HEK293 (cell line): ENCODE measurements around the gene MRPS9.

Experiments
- CTCF ChIA-PET: fragments of 350-600 bp; formaldehyde crosslinking; extraction: SDS; loops from one replicate; lab custom pipeline; 2021; ENCODE audit warnings: antibody characterized with exemption; lab: Yijun Ruan, JAX
- POLR2A ChIA-PET: fragments of 300-600 bp; formaldehyde crosslinking; extraction: SDS; loops from one replicate; lab custom pipeline; 2020; ENCODE audit warnings: antibody characterized with exemption, inconsistent platforms; lab: Yijun Ruan, JAX
- H3K27ac ChIP-seq: fragments of 200-500 bp; sonication (Bioruptor generic); 2 replicates; pipeline ENCODE4 v1.5.1; 2014; ENCODE audit warnings: low read depth, low read length, control low read depth, inconsistent platforms; ENCODE audit errors: extremely low read depth
- H3K36me3 ChIP-seq, 2 experiments: fragments of 200-500 bp in 1 of 2; sonication (Bioruptor generic) in 1 of 2; 1 replicate in 1 of 2; 2 replicates in 1 of 2; pipeline ENCODE4 v1.5.1; 2014 to 2017; ENCODE audit warnings: inconsistent platforms in 2 of 2, low read length in 2 of 2; ENCODE audit not compliant: control insufficient read depth in 2 of 2, insufficient read depth in 1 of 2
- H3K4me1 ChIP-seq: fragments of 200-500 bp; sonication (Bioruptor generic); 2 replicates; pipeline ENCODE4 v1.5.1; 2014; ENCODE audit warnings: mild to moderate bottlenecking, low read length, inconsistent platforms; ENCODE audit not compliant: control insufficient read depth, insufficient read depth
- H3K4me3 ChIP-seq: 2 replicates; pipeline ENCODE4 v1.5.1; 2011; ENCODE audit warnings: low read depth, mild to moderate bottlenecking, control low read depth, low read length, moderate library complexity
- H3K9me3 ChIP-seq: fragments of 200-500 bp; sonication (Bioruptor generic); 2 replicates; pipeline ENCODE4 v1.5.1; 2014; ENCODE audit warnings: low read depth, low read length, inconsistent platforms; ENCODE audit not compliant: control insufficient read depth, insufficient read depth
- HOXD13 ChIP-seq: sonication (generic); formaldehyde crosslinking; IDR thresholded peaks from 2 replicates; pipeline ENCODE4 v1.8.0; 2022; ENCODE audit warnings: missing genetic modification reagents, borderline replicate concordance
- MZF1 ChIP-seq: fragments of 450-650 bp; formaldehyde crosslinking; IDR thresholded peaks from 2 replicates; pipeline ENCODE4 v1.5.1; 2017; ENCODE audit warnings: missing biosample characterization, missing genetic modification characterization, borderline replicate concordance
- SP2 ChIP-seq: fragments of 450-650 bp; formaldehyde crosslinking; IDR thresholded peaks from 2 replicates; pipeline ENCODE4 v1.5.1; 2016; ENCODE audit warnings: missing biosample characterization, missing genetic modification characterization
- TRIM28 ChIP-seq: IDR thresholded peaks from 2 replicates; pipeline ENCODE4 v1.6.1; 2011; ENCODE audit warnings: low read length, control low read depth, borderline replicate concordance
- ZIC2 ChIP-seq: fragments of 450-650 bp; formaldehyde crosslinking; IDR thresholded peaks from 2 replicates; pipeline ENCODE4 v1.5.1; 2016; ENCODE audit warnings: missing biosample characterization, missing genetic modification characterization
- ZNF112 ChIP-seq: fragments of 450-650 bp; formaldehyde crosslinking; IDR thresholded peaks from 2 replicates; pipeline ENCODE4 v1.5.0; 2017; ENCODE audit warnings: missing biosample characterization, missing genetic modification characterization
- ZNF146 ChIP-seq: fragments of 450-650 bp; formaldehyde crosslinking; IDR thresholded peaks from 2 replicates; pipeline ENCODE4 v1.5.1; 2016; ENCODE audit warnings: missing biosample characterization, missing genetic modification characterization
- ZNF366 ChIP-seq: fragments of 450-650 bp; formaldehyde crosslinking; conservative IDR thresholded peaks from 2 replicates; pipeline ENCODE4 v1.5.1; 2016; ENCODE audit warnings: missing biosample characterization, missing genetic modification characterization
- ZNF37A ChIP-seq: fragments of 450-650 bp; IDR thresholded peaks from 2 replicates; pipeline ENCODE4 v1.5.1; 2018; ENCODE audit warnings: missing biosample characterization, missing genetic modification characterization
- ZNF561 ChIP-seq: fragments of 450-650 bp; IDR thresholded peaks from 2 replicates; pipeline ENCODE4 v1.5.1; 2018; ENCODE audit warnings: missing biosample characterization, missing genetic modification characterization, borderline replicate concordance
- ZNF624 ChIP-seq: fragments of 450-650 bp; formaldehyde crosslinking; IDR thresholded peaks from 2 replicates; pipeline ENCODE4 v1.5.1; 2017; ENCODE audit warnings: missing biosample characterization, missing genetic modification characterization
- ZNF701 ChIP-seq: fragments of 450-650 bp; formaldehyde crosslinking; IDR thresholded peaks from 2 replicates; pipeline ENCODE4 v1.5.1; 2016; ENCODE audit warnings: missing biosample characterization, missing genetic modification characterization
- ZNF776 ChIP-seq: fragments of 450-650 bp; formaldehyde crosslinking; IDR thresholded peaks from 2 replicates; pipeline ENCODE4 v1.5.0; 2017; ENCODE audit warnings: missing biosample characterization, missing genetic modification characterization, borderline replicate concordance
- ZSCAN16 ChIP-seq: fragments of 450-650 bp; formaldehyde crosslinking; IDR thresholded peaks from 2 replicates; pipeline ENCODE4 v1.5.1; 2016; ENCODE audit warnings: missing biosample characterization, missing genetic modification characterization
- TF ChIP-seq, protein P1 (sequence below): fragments of 450-650 bp; formaldehyde crosslinking; IDR thresholded peaks from 2 replicates; pipeline ENCODE4 v1.5.1; 2016; ENCODE audit warnings: missing biosample characterization, missing genetic modification characterization
- TF ChIP-seq, protein P2 (sequence below): fragments of 450-650 bp; formaldehyde crosslinking; IDR thresholded peaks from 2 replicates; pipeline ENCODE4 v1.5.1; 2017; ENCODE audit warnings: missing biosample characterization, missing genetic modification characterization
- TF ChIP-seq, protein P3 (sequence below): fragments of 450-650 bp; formaldehyde crosslinking; IDR thresholded peaks from 2 replicates; pipeline ENCODE4 v1.5.1; 2017; ENCODE audit warnings: missing biosample characterization, missing genetic modification characterization
- TF ChIP-seq, protein P4 (sequence below): fragments of 450-650 bp; formaldehyde crosslinking; IDR thresholded peaks from 2 replicates; pipeline ENCODE4 v1.5.1; 2016; ENCODE audit warnings: missing biosample characterization, missing genetic modification characterization
- TF ChIP-seq, protein P5 (sequence below): IDR thresholded peaks from 2 replicates; pipeline ENCODE4 v1.6.1; 2011; ENCODE audit warnings: mild to moderate bottlenecking, low read depth, low read length, borderline replicate concordance

The MRPS9 gene

DNA sequence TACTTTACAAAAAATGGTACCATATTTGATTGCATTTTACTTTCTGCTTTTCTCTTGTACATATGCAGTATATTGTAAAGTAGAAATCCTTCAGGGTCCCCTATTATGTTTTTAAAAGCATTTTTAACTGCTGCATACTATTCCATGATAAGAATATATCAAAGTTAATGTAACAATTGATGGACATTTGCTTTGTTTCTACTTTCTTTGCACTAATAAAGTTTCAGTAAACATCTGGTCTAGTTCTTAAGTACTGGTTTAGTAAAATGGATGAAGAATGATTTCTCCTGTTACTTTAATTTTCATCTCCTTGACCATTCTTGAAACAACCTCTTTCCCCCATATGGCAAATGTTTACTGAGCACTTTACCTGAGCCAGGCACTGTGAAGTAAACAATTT lies 1.7 kb downstream of the MRPS9 start:
- Histone ChIP-seq H3K4me3 (no peak overlapping the region), H3K27ac (no peak overlapping the region), H3K36me3 (no peaks in the 10 kb centered on the region; a peak in 1 of 3 replicates), H3K4me1 (peaks cover 9% of the 10 kb centered on the region; the same call in 1 of the 2 replicates), H3K9me3 (no peaks in the 10 kb centered on the region)
- POLR2A ChIA-PET, result no interaction called here
- CTCF ChIA-PET, result interaction anchor here (0.6 kb wide), 1 partner anchor 1123 kb away, joined by 3 read pairs; no protein-coding TSS in a partner anchor
- peak; percentile 56; the same call in 1 of the 2 replicates for TF ChIP-seq ZNF146 (tag by site-specific recombination)
- no peak for TF ChIP-seq ZSCAN16 (tag by site-specific recombination)
- no peak for TF ChIP-seq MZF1 (tag by site-specific recombination)
- TF ChIP-seq HOXD13 (CRISPR knock-in tag), result no peak

DNA sequence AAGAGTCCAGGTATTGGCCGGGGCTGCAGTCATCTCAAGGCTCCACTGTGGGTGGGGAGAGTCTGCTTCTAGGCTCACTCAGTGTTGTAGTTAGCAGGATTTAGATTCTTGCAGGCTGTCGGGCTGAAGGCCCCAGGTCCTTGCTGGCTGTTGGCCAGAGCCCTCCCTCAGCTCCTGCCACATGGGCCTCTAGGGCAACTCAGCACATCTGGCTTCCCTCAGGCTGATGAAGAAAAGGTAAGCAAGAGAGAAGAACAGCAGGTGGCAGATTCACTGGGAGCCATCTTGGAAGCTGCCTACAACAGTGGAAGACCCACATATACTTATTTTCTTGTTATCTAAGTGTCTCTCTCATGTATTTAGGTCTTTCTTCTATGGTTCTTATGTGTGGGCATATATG lies 4.3 kb downstream of the MRPS9 start:
- Histone ChIP-seq H3K27ac (peak overlapping the region; percentile 9; the same call in 1 of the 2 replicates), H3K4me1 (peaks cover 9% of the 10 kb centered on the region), H3K36me3 (peaks cover 0 to 5% of the 10 kb centered on the region in 2 experiments; a peak in 2 of 3 replicates), H3K4me3 (no peak overlapping the region), H3K9me3 (no peaks in the 10 kb centered on the region)
- ChIA-PET POLR2A (no interaction called here), CTCF (interaction anchor here (0.6 to 1.0 kb wide), 3 partner anchors 66 to 194 kb away, joined by 3 to 5 read pairs (median 5); no protein-coding TSS in a partner anchor)
- TF ChIP-seq ZNF146 (tag by site-specific recombination) (no peak), ZNF366 (no peak), ZNF776 (no peak), TRIM28 (no peak), SP2 (tag by site-specific recombination) (no peak), ZNF561 (no peak), ZIC2 (tag by site-specific recombination) (no peak), ZNF624 (tag by site-specific recombination) (no peak), ZNF701 (tag by site-specific recombination) (no peak), ZNF37A (tag by site-specific recombination) (no peak), ZNF112 (tag by site-specific recombination) (no peak)
- TF ChIP-seq, protein P1, sequence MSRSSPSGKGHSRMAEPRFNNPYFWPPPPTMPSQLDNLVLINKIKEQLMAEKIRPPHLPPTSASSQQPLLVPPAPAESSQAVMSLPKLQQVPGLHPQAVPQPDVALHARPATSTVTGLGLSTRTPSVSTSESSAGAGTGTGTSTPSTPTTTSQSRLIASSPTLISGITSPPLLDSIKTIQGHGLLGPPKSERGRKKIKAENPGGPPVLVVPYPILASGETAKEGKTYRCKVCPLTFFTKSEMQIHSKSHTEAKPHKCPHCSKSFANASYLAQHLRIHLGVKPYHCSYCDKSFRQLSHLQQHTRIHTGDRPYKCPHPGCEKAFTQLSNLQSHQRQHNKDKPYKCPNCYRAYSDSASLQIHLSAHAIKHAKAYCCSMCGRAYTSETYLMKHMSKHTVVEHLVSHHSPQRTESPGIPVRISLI (tag by site-specific recombination), result no peak
- TF ChIP-seq, protein P2, sequence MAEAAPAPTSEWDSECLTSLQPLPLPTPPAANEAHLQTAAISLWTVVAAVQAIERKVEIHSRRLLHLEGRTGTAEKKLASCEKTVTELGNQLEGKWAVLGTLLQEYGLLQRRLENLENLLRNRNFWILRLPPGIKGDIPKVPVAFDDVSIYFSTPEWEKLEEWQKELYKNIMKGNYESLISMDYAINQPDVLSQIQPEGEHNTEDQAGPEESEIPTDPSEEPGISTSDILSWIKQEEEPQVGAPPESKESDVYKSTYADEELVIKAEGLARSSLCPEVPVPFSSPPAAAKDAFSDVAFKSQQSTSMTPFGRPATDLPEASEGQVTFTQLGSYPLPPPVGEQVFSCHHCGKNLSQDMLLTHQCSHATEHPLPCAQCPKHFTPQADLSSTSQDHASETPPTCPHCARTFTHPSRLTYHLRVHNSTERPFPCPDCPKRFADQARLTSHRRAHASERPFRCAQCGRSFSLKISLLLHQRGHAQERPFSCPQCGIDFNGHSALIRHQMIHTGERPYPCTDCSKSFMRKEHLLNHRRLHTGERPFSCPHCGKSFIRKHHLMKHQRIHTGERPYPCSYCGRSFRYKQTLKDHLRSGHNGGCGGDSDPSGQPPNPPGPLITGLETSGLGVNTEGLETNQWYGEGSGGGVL (tag by site-specific recombination), result no peak
- TF ChIP-seq, protein P3, sequence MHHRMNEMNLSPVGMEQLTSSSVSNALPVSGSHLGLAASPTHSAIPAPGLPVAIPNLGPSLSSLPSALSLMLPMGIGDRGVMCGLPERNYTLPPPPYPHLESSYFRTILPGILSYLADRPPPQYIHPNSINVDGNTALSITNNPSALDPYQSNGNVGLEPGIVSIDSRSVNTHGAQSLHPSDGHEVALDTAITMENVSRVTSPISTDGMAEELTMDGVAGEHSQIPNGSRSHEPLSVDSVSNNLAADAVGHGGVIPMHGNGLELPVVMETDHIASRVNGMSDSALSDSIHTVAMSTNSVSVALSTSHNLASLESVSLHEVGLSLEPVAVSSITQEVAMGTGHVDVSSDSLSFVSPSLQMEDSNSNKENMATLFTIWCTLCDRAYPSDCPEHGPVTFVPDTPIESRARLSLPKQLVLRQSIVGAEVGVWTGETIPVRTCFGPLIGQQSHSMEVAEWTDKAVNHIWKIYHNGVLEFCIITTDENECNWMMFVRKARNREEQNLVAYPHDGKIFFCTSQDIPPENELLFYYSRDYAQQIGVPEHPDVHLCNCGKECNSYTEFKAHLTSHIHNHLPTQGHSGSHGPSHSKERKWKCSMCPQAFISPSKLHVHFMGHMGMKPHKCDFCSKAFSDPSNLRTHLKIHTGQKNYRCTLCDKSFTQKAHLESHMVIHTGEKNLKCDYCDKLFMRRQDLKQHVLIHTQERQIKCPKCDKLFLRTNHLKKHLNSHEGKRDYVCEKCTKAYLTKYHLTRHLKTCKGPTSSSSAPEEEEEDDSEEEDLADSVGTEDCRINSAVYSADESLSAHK (tag by site-specific recombination), result no peak
- TF ChIP-seq, protein P4, sequence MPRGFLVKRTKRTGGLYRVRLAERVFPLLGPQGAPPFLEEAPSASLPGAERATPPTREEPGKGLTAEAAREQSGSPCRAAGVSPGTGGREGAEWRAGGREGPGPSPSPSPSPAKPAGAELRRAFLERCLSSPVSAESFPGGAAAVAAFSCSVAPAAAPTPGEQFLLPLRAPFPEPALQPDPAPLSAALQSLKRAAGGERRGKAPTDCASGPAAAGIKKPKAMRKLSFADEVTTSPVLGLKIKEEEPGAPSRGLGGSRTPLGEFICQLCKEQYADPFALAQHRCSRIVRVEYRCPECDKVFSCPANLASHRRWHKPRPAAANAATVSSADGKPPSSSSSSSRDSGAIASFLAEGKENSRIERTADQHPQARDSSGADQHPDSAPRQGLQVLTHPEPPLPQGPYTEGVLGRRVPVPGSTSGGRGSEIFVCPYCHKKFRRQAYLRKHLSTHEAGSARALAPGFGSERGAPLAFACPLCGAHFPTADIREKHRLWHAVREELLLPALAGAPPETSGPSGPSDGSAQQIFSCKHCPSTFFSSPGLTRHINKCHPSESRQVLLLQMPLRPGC (tag by site-specific recombination), result no peak
- TF ChIP-seq, protein P5, sequence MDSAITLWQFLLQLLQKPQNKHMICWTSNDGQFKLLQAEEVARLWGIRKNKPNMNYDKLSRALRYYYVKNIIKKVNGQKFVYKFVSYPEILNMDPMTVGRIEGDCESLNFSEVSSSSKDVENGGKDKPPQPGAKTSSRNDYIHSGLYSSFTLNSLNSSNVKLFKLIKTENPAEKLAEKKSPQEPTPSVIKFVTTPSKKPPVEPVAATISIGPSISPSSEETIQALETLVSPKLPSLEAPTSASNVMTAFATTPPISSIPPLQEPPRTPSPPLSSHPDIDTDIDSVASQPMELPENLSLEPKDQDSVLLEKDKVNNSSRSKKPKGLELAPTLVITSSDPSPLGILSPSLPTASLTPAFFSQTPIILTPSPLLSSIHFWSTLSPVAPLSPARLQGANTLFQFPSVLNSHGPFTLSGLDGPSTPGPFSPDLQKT, result no peak
